Mesodermal cell (in vitro differentiated cells): ENCODE measurements around the gene PC.

Experiments
- H3K27ac ChIP-seq: 2 replicates; pipeline ENCODE4 v1.7.0; 2013; ENCODE audit warnings: mild to moderate bottlenecking, low read depth, low read length, moderate library complexity; ENCODE audit not compliant: severe bottlenecking
- H3K36me3 ChIP-seq: 2 replicates; pipeline ENCODE4 v1.7.1; 2013; ENCODE audit warnings: mild to moderate bottlenecking, low read length, moderate library complexity; ENCODE audit not compliant: control insufficient read depth, insufficient read depth
- H3K4me1 ChIP-seq: one replicate; pipeline ENCODE4 v1.7.1; 2013; ENCODE audit warnings: mild to moderate bottlenecking, low read length; ENCODE audit not compliant: insufficient read depth, control insufficient read depth, poor library complexity, severe bottlenecking
- H3K4me3 ChIP-seq: 2 replicates; pipeline ENCODE4 v1.7.0; 2013; ENCODE audit warnings: low read length, control low read depth, mild to moderate bottlenecking; ENCODE audit not compliant: insufficient read depth, poor library complexity, severe bottlenecking; ENCODE audit errors: extremely low read depth
- H3K9me3 ChIP-seq: 2 replicates; pipeline ENCODE4 v1.7.1; 2013; ENCODE audit warnings: mild to moderate bottlenecking, low read length, moderate library complexity; ENCODE audit not compliant: control insufficient read depth
- WGBS, 2 experiments: methylation state at CpG; one replicate each; pipeline ENCODE4 v1.1.5; 2013; ENCODE audit warnings: missing lambda C conversion rate in 2 of 2; ENCODE audit not compliant: insufficient coverage in 2 of 2; 5-methylcytosine and 5-hydroxymethylcytosine counted together

The PC gene

DNA sequence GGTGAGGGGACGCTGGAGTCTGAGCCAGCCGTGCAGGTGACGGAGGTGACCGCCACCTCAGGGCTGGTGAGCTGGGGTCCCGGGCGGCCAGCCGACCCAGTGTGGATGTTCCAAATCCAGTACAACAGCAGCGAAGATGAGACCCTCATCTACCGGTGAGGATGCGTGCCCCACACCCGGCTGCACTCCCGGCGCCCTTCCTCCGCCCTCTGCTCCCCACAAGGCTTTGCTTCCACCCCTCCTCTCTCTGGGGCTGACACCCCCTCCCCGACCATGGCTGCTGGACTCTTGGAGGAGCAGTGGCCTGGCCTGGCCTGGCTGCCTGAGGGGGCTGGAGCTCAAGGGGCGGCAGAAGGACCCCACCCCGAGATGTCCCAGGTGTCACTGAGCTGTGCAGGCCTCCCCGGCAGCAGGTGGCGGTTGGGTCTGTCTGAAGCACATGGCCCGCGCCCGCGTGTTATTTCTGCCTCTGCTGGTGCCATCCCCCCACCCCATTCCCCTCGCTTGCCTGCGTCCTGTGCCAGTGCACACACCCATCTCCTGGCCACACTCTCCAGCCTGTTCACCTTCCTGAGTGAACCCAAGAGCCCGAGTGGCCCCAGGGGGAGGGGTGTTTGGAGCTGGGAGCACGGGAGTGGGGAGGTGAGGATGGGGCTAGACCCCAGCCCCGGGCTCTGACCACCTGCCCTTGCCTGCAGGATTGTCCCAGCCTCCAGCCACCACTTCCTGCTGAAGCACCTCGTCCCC lies 99.1 kb downstream of the PC start:
- Histone ChIP-seq H3K4me1 (peaks cover 4% of the 10 kb centered on the region), H3K9me3 (no peaks in the 10 kb centered on the region), H3K36me3 (peaks cover 14% of the 10 kb centered on the region), H3K4me3 (no peak overlapping the region), H3K27ac (no peak overlapping the region)
- WGBS, 2 experiments = 93 to 94% methylated on average over 25 to 28 of the region's 29 CpGs

- no peaks in the 10 kb centered on the region for H3K9me3 ChIP-seq
- no peak overlapping the region for H3K27ac ChIP-seq
- H3K36me3 ChIP-seq = peaks cover 14% of the 10 kb centered on the region
- 95 to 96% methylated on average over 54 to 59 of the region's 62 CpGs for WGBS, 2 experiments
- H3K4me3 ChIP-seq = no peak overlapping the region
- H3K4me1 ChIP-seq = peaks cover 4% of the 10 kb centered on the region
Measured at GRCh38 chr11:66858186-66858938, 99.8 kb downstream of the PC start.

DNA sequence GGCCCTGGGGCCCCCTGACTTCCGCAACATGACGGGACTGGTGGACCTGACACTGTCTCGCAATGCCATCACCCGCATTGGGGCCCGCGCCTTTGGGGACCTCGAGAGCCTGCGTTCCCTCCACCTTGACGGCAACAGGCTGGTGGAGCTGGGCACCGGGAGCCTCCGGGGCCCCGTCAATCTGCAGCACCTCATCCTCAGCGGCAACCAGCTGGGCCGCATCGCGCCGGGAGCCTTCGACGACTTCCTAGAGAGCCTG lies 100.3 kb downstream of the PC start:
- peak overlapping the region; percentile 66 for H3K4me3 ChIP-seq

GRCh38 chr11:66857234-66857926 lies 100.8 kb downstream of the PC start:
- Histone ChIP-seq H3K9me3 (no peaks in the 10 kb centered on the region), H3K36me3 (peaks cover 14% of the 10 kb centered on the region), H3K4me1 (peaks cover 4% of the 10 kb centered on the region), H3K4me3 (peak overlapping the region; percentile 66), H3K27ac (no peak overlapping the region)
- WGBS, 2 experiments = 40 to 63% methylated on average over 21 to 38 of the region's 47 CpGs

More for the DNA sequence above, 100.3 kb downstream of the PC start:
- H3K4me1 ChIP-seq = peaks cover 4% of the 10 kb centered on the region
- 92 to 94% methylated on average over 14 to 19 of the region's 19 CpGs for WGBS, 2 experiments
- H3K9me3 ChIP-seq = no peaks in the 10 kb centered on the region
- peaks cover 14% of the 10 kb centered on the region for H3K36me3 ChIP-seq
- no peak overlapping the region for H3K27ac ChIP-seq

- Histone ChIP-seq H3K4me1 (peaks cover 4% of the 10 kb centered on the region), H3K4me3 (peak within 1 kb of the TSS; percentile 66), H3K36me3 (peaks cover 14% of the 10 kb centered on the region), H3K27ac (peak within 1 kb of the TSS; percentile 68), H3K9me3 (no peaks in the 10 kb centered on the region)
- 0 to 1% methylated on average over 67 to 77 of the region's 103 CpGs for WGBS, 2 experiments
Measured at GRCh38 chr11:66856496-66857233, 101.5 kb downstream of the PC start, which contains the start of gene LRFN4. TSS of gene LRFN4 (plus strand) at chr11:66857064. CDS start at chr11:66857745, 681 bp downstream.

GRCh38 chr11:66855574-66856495 lies 102.3 kb downstream of the PC start:
- Histone ChIP-seq H3K4me1 (peaks cover 4% of the 10 kb centered on the region), H3K4me3 (peak overlapping the region; percentile 66), H3K9me3 (no peaks in the 10 kb centered on the region), H3K27ac (peak overlapping the region; percentile 68), H3K36me3 (peaks cover 14% of the 10 kb centered on the region)
- 14 to 22% methylated on average over 10 to 14 of the region's 51 CpGs for WGBS, 2 experiments

- peaks cover 12% of the 10 kb centered on the region for H3K36me3 ChIP-seq
Measured at GRCh38 chr11:66854729-66855211, 103.4 kb downstream of the PC start.

DNA sequence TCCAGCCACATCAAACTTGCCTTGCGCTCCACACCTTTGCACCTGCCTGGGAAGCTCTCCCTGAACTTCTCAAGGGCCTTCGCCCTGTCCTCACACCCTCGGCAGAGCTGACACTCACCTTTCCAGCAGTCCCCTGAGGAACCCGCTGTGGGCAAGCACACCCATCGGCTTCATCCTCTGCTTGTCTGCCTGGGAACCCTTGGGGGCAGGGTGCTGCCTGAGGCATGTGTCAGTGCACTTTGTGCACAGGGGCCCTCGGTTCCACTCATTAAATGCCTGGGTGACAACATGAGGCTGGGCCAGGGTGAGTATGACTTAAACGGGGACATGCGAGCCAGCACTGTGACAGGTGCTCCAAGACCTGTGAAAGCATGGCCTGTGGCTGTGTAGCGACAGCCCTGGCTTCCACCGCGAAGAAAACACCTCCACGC lies 103.9 kb downstream of the PC start:
- peaks cover 4% of the 10 kb centered on the region for H3K4me1 ChIP-seq
- H3K4me3 ChIP-seq = no peak overlapping the region
- peaks cover 11% of the 10 kb centered on the region for H3K36me3 ChIP-seq
- H3K9me3 ChIP-seq = no peaks in the 10 kb centered on the region
- no peak overlapping the region for H3K27ac ChIP-seq
- WGBS, 2 experiments = 96 to 98% methylated on average over 11 to 12 of the region's 12 CpGs

More at GRCh38 chr11:66854729-66855211, 103.4 kb downstream of the PC start:
- 95 to 96% methylated on average over 13 to 15 of the region's 15 CpGs for WGBS, 2 experiments
- peaks cover 4% of the 10 kb centered on the region for H3K4me1 ChIP-seq
- H3K9me3 ChIP-seq = no peaks in the 10 kb centered on the region
- no peak overlapping the region for H3K4me3 ChIP-seq
- no peak overlapping the region for H3K27ac ChIP-seq

DNA sequence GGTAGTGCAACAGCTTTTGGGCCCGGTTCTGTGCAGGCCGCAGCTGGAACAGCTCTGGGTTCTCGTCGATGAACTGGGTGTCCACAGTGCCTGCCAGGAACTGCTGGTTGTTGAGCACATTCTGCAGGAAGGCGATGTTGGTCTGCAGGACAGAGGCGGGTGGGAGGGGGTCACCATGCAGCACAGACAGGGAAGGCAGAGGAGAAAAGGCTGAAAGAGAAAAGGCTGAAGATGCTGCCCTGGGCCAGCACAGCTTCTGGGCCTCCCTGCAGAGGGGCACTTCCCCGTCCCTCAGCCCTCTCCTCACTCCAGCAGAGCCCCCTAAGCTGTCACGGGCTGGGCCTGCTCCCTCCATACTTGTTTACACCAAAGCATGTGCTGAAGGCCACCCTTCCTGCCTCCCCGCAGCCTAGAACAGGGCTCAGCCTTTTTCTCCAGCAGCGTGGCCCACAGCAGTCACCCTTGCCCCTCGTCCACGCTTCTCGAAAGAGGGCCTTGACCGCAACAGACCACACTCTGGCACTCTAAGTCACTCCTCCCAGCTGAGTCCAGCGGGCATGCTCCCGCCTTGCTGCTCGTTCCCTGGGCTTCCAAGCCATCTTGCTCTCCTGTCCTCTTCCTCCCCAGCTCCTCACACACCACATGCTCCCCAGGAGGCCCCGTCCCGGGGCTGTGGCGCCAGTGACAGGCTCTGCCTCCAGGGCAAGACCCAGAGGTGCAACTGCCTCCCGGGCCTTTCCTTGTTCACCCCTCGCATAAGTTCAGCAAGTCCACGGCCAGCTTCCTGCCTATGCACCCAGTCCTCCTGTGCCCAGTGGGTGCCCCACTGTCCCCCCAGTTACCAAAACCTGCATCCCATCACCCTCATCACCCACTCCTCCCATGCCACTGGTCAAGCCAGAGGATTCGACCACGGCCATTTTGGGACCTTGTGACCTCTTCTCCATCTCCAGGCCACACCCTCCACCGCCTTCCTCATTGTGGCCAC lies 104.6 kb downstream of the PC start:
- Histone ChIP-seq H3K4me1 (peaks cover 4% of the 10 kb centered on the region), H3K27ac (no peak overlapping the region), H3K36me3 (peaks cover 9% of the 10 kb centered on the region), H3K4me3 (no peak overlapping the region), H3K9me3 (no peaks in the 10 kb centered on the region)
- WGBS, 2 experiments = 91 to 92% methylated on average over 24 to 26 of the region's 26 CpGs
